ENCODE results near the gene SMC6.

DNA sequence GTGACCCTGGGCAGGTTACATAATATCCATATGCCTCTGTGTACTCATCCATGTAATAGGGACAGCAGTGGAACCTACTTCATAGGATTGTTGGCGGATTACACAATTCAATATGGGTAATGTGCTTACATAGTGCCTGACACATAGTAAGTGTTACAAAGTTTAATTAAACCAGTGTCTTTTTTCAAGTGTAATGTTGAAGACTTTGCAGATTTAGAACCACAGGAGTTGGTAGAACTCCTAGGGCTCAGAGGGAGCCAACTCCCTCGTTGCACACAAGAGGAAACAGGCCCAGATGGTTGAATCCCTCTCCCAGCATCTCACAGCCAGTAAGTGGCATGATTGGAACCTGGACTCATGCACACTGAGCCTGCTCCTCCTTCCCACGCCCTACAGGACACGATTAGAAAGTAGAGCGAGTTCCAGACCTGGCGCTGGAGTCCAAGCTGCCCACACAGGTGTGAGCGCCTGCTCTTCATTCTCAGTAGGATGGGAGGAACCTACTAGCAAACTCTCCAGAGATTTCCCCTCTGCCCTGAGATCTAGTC, 115.3 kb downstream of the SMC6 start:
- no peak for TF ChIP-seq EP300 (IDR thresholded peaks at IDR 0.05; ENCODE audit: borderline replicate concordance in 1 of 2, low read depth in 1 of 2, low read length in 1 of 2)
- no peak for TF ChIP-seq POLR2AphosphoS5 (IDR thresholded peaks at IDR 0.05; ENCODE audit: low read depth, low read length)
- TF ChIP-seq, protein P1, sequence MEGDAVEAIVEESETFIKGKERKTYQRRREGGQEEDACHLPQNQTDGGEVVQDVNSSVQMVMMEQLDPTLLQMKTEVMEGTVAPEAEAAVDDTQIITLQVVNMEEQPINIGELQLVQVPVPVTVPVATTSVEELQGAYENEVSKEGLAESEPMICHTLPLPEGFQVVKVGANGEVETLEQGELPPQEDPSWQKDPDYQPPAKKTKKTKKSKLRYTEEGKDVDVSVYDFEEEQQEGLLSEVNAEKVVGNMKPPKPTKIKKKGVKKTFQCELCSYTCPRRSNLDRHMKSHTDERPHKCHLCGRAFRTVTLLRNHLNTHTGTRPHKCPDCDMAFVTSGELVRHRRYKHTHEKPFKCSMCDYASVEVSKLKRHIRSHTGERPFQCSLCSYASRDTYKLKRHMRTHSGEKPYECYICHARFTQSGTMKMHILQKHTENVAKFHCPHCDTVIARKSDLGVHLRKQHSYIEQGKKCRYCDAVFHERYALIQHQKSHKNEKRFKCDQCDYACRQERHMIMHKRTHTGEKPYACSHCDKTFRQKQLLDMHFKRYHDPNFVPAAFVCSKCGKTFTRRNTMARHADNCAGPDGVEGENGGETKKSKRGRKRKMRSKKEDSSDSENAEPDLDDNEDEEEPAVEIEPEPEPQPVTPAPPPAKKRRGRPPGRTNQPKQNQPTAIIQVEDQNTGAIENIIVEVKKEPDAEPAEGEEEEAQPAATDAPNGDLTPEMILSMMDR (IDR thresholded peaks at IDR 0.05) = no peak
- TF ChIP-seq FOXJ3 (CRISPR knock-in tag; IDR thresholded peaks at IDR 0.05) = no peak
- TF ChIP-seq, protein P2, sequence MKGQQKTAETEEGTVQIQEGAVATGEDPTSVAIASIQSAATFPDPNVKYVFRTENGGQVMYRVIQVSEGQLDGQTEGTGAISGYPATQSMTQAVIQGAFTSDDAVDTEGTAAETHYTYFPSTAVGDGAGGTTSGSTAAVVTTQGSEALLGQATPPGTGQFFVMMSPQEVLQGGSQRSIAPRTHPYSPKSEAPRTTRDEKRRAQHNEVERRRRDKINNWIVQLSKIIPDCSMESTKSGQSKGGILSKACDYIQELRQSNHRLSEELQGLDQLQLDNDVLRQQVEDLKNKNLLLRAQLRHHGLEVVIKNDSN (IDR thresholded peaks at IDR 0.05; ENCODE audit: borderline replicate concordance, low read depth) = no peak
- no peak for TF ChIP-seq FOXM1 (IDR thresholded peaks at IDR 0.05; ENCODE audit: low read depth)
- TF ChIP-seq YY1 (IDR thresholded peaks at IDR 0.05; ENCODE audit: low read depth) = no peak
- TF ChIP-seq, protein P3, sequence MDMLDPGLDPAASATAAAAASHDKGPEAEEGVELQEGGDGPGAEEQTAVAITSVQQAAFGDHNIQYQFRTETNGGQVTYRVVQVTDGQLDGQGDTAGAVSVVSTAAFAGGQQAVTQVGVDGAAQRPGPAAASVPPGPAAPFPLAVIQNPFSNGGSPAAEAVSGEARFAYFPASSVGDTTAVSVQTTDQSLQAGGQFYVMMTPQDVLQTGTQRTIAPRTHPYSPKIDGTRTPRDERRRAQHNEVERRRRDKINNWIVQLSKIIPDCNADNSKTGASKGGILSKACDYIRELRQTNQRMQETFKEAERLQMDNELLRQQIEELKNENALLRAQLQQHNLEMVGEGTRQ (IDR thresholded peaks at IDR 0.05; ENCODE audit: borderline replicate concordance, low read depth, low read length) = no peak
- no peak for TF ChIP-seq CHD2 (IDR thresholded peaks at IDR 0.05; ENCODE audit: low read length, partially characterized antibody)
- no peak for TF ChIP-seq JUND (IDR thresholded peaks at IDR 0.05)
- no peak for TF ChIP-seq NFIC (IDR thresholded peaks at IDR 0.05; ENCODE audit: borderline replicate concordance)
- no peak for TF ChIP-seq MXI1 (IDR thresholded peaks at IDR 0.05; ENCODE audit: low read depth, low read length)
- TF ChIP-seq, protein P4, sequence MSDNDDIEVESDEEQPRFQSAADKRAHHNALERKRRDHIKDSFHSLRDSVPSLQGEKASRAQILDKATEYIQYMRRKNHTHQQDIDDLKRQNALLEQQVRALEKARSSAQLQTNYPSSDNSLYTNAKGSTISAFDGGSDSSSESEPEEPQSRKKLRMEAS (IDR thresholded peaks at IDR 0.05; ENCODE audit: low read depth) = no peak
- TF ChIP-seq RAD21 (IDR thresholded peaks at IDR 0.05; ENCODE audit: low read length) = no peak
